Measurements from ENCODE around the gene MOB3B. TPM values are rescaled to one million over a fixed set of nuclear protein-coding genes. Genes with fewer than 3 reads are reported as not detected.

Gene MOB3B
- total RNA-seq, 2 donors from 2014 or later = 0.85 to 2.9 TPM

GRCh38 chr9:27282269-27282668, 247.3 kb downstream of the MOB3B start:
- Histone ChIP-seq H3K27ac (no peak overlapping the region), H3K9me3 (no peaks in the 10 kb centered on the region), H3K36me3 (no peaks in the 10 kb centered on the region), H3K27me3 (no peaks in the 10 kb centered on the region), H3K4me3 (no peak overlapping the region), H3K4me1 (no peaks in the 10 kb centered on the region)
- TF ChIP-seq CTCF (IDR thresholded peaks at IDR 0.05) = no peak
- no peak for DNase-seq (ENCODE audit: low spot score)

GRCh38 chr9:27280860-27281259, 248.8 kb downstream of the MOB3B start:
- DNase-seq (ENCODE audit: low spot score) = no peak
- Histone ChIP-seq H3K36me3 (no peaks in the 10 kb centered on the region), H3K4me3 (no peak overlapping the region)

DNA sequence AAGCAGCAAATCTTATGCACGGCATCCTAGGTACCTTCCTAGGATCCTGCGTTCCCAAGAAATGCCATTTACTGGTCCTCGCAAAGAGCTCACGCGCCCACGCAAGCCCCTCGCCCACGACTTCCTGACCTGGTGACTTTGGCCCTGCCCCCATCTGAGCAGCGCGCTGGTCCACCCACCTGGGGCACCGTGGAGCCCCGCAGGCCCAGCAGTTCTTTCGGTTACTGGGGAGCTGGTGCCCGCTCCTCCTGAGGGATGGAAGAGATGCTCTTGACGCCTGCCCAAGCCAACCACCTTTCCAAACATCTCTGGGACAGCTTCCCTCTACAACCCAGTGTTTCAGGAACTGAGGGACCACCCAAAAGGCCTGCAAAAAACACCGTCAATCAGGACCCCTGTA, 249.4 kb downstream of the MOB3B start:
- peaks cover 0 to 5% of the 10 kb centered on the region in 2 donors for H3K4me1 ChIP-seq

More at GRCh38 chr9:27280860-27281259, 248.8 kb downstream of the MOB3B start:
- no peak for TF ChIP-seq CTCF (IDR thresholded peaks at IDR 0.05)
- peaks cover 0 to 5% of the 10 kb centered on the region in 2 donors for H3K4me1 ChIP-seq
- no peaks in the 10 kb centered on the region for H3K27me3 ChIP-seq
- H3K9me3 ChIP-seq = no peaks in the 10 kb centered on the region
- no peak overlapping the region for H3K27ac ChIP-seq

GRCh38 chr9:27279611-27280010, 250.0 kb downstream of the MOB3B start:
- Histone ChIP-seq H3K9me3 (no peaks in the 10 kb centered on the region), H3K27ac (no peak overlapping the region), H3K36me3 (no peaks in the 10 kb centered on the region), H3K4me1 (peaks cover 0 to 5% of the 10 kb centered on the region in 2 donors), H3K27me3 (no peaks in the 10 kb centered on the region), H3K4me3 (no peak overlapping the region)
- no peak for TF ChIP-seq CTCF (IDR thresholded peaks at IDR 0.05)
- DNase-seq (ENCODE audit: low spot score) = no peak

More for the DNA sequence above, 249.4 kb downstream of the MOB3B start:
- no peak overlapping the region for H3K27ac ChIP-seq
- no peaks in the 10 kb centered on the region for H3K36me3 ChIP-seq
- no peak overlapping the region for H3K4me3 ChIP-seq
- H3K27me3 ChIP-seq = no peaks in the 10 kb centered on the region
- TF ChIP-seq CTCF (IDR thresholded peaks at IDR 0.05) = no peak
- no peaks in the 10 kb centered on the region for H3K9me3 ChIP-seq
- no peak for DNase-seq (ENCODE audit: low spot score)

GRCh38 chr9:27278374-27278773, 251.2 kb downstream of the MOB3B start:
- no peak for TF ChIP-seq CTCF (IDR thresholded peaks at IDR 0.05)
- H3K36me3 ChIP-seq = no peaks in the 10 kb centered on the region
- no peaks in the 10 kb centered on the region for H3K9me3 ChIP-seq
- peaks cover 0 to 5% of the 10 kb centered on the region in 2 donors for H3K4me1 ChIP-seq
- H3K4me3 ChIP-seq = no peak overlapping the region
- no peak overlapping the region for H3K27ac ChIP-seq
- DNase-seq (ENCODE audit: low spot score) = no peak
- no peaks in the 10 kb centered on the region for H3K27me3 ChIP-seq

All from right atrium auricular region (tissue), 2 donors.